ENCODE results near the gene FLT3LG.

Gene FLT3LG

GRCh38 chr19:49486232-49486631, 12.2 kb downstream of the FLT3LG start:
- Mint-ChIP-seq H3K36me3 (ENCODE audit: low read depth) (peaks cover 87% of the 10 kb centered on the region), H3K4me3 (peak overlapping the region; percentile 97), H3K27me3 (peaks cover 4% of the 10 kb centered on the region), H3K27ac (peak overlapping the region; percentile 83), H3K9me3 (no peaks in the 10 kb centered on the region), H3K4me1 (ENCODE audit: low read depth) (peaks cover 30% of the 10 kb centered on the region)
- DNase-seq, result no peak

GRCh38 chr19:49486710-49487276, 12.8 kb downstream of the FLT3LG start:
- H3K27me3 Mint-ChIP-seq, result peaks cover 4% of the 10 kb centered on the region
- H3K4me3 Mint-ChIP-seq, result peak overlapping the region; percentile 97
- peaks cover 33% of the 10 kb centered on the region for H3K4me1 Mint-ChIP-seq (ENCODE audit: low read depth)
- peaks cover 89% of the 10 kb centered on the region for H3K36me3 Mint-ChIP-seq (ENCODE audit: low read depth)
- DNase-seq, result no peak
- H3K9me3 Mint-ChIP-seq, result no peaks in the 10 kb centered on the region
- peak overlapping the region; percentile 99 for H3K27ac Mint-ChIP-seq

- peak; percentile 99 for DNase-seq
- Mint-ChIP-seq H3K4me3 (peak within 1 kb of the TSS; percentile 97), H3K9me3 (no peaks in the 10 kb centered on the region), H3K4me1 (ENCODE audit: low read depth) (peaks cover 39% of the 10 kb centered on the region), H3K27ac (peak within 1 kb of the TSS; percentile 99), H3K27me3 (peaks cover 4% of the 10 kb centered on the region), H3K36me3 (ENCODE audit: low read depth) (peaks cover 89% of the 10 kb centered on the region)
Measured at GRCh38 chr19:49487277-49488045, 13.4 kb downstream of the FLT3LG start, which contains the start of gene RPL13A. Gene RPL13A, plus strand, starts transcription at chr19:49487608. Its CDS starts 22 bp downstream, at chr19:49487630.

GRCh38 chr19:49488046-49488862, 14.2 kb downstream of the FLT3LG start:
- Mint-ChIP-seq H3K27ac (peak overlapping the region; percentile 99), H3K4me1 (ENCODE audit: low read depth) (peaks cover 45% of the 10 kb centered on the region), H3K9me3 (no peaks in the 10 kb centered on the region), H3K36me3 (ENCODE audit: low read depth) (peaks cover 89% of the 10 kb centered on the region), H3K27me3 (peaks cover 4% of the 10 kb centered on the region), H3K4me3 (peak overlapping the region; percentile 97)
- peak; percentile 75 for DNase-seq

- Mint-ChIP-seq H3K4me1 (ENCODE audit: low read depth) (peaks cover 43% of the 10 kb centered on the region), H3K36me3 (ENCODE audit: low read depth) (peaks cover 82% of the 10 kb centered on the region)
- peak; percentile 70 for DNase-seq
Measured at GRCh38 chr19:49488863-49489537, 15.0 kb downstream of the FLT3LG start.

GRCh38 chr19:49489601-49490167, 15.7 kb downstream of the FLT3LG start:
- peak; percentile 77 for DNase-seq
- Mint-ChIP-seq H3K9me3 (no peaks in the 10 kb centered on the region), H3K27me3 (peaks cover 4% of the 10 kb centered on the region), H3K4me1 (ENCODE audit: low read depth) (peaks cover 43% of the 10 kb centered on the region), H3K27ac (peak overlapping the region; percentile 99), H3K4me3 (peak overlapping the region; percentile 97), H3K36me3 (ENCODE audit: low read depth) (peaks cover 77% of the 10 kb centered on the region)

More at GRCh38 chr19:49488863-49489537, 15.0 kb downstream of the FLT3LG start:
- Mint-ChIP-seq H3K9me3 (no peaks in the 10 kb centered on the region), H3K27me3 (peaks cover 4% of the 10 kb centered on the region), H3K4me3 (peak overlapping the region; percentile 97), H3K27ac (peak overlapping the region; percentile 99)

- Mint-ChIP-seq H3K27me3 (peaks cover 4% of the 10 kb centered on the region), H3K27ac (peak overlapping the region; percentile 99), H3K4me1 (ENCODE audit: low read depth) (peaks cover 48% of the 10 kb centered on the region)
Measured at GRCh38 chr19:49490287-49491029, 16.4 kb downstream of the FLT3LG start.

GRCh38 chr19:49491030-49491803, 17.2 kb downstream of the FLT3LG start:
- H3K36me3 Mint-ChIP-seq (ENCODE audit: low read depth), result peaks cover 67% of the 10 kb centered on the region
- peaks cover 43% of the 10 kb centered on the region for H3K4me1 Mint-ChIP-seq (ENCODE audit: low read depth)
- peak overlapping the region; percentile 97 for H3K4me3 Mint-ChIP-seq
- H3K27ac Mint-ChIP-seq, result peak overlapping the region; percentile 99
- DNase-seq, result peak; percentile 60
- no peaks in the 10 kb centered on the region for H3K9me3 Mint-ChIP-seq
- peaks cover 4% of the 10 kb centered on the region for H3K27me3 Mint-ChIP-seq

More at GRCh38 chr19:49490287-49491029, 16.4 kb downstream of the FLT3LG start:
- Mint-ChIP-seq H3K4me3 (peak overlapping the region; percentile 97), H3K36me3 (ENCODE audit: low read depth) (peaks cover 73% of the 10 kb centered on the region), H3K9me3 (no peaks in the 10 kb centered on the region)
- peak; percentile 63 for DNase-seq

GRCh38 chr19:49491804-49492572, 18.0 kb downstream of the FLT3LG start:
- H3K36me3 Mint-ChIP-seq (ENCODE audit: low read depth), result peaks cover 70% of the 10 kb centered on the region
- no peaks in the 10 kb centered on the region for H3K9me3 Mint-ChIP-seq
- H3K27ac Mint-ChIP-seq, result peak overlapping the region; percentile 99
- peak; percentile 63 for DNase-seq
- H3K4me1 Mint-ChIP-seq (ENCODE audit: low read depth), result peaks cover 41% of the 10 kb centered on the region
- peaks cover 4% of the 10 kb centered on the region for H3K27me3 Mint-ChIP-seq
- peak overlapping the region; percentile 97 for H3K4me3 Mint-ChIP-seq

- peaks cover 41% of the 10 kb centered on the region for H3K4me1 Mint-ChIP-seq (ENCODE audit: low read depth)
- peaks cover 71% of the 10 kb centered on the region for H3K36me3 Mint-ChIP-seq (ENCODE audit: low read depth)
- H3K4me3 Mint-ChIP-seq, result peak overlapping the region; percentile 97
- no peaks in the 10 kb centered on the region for H3K27me3 Mint-ChIP-seq
- H3K27ac Mint-ChIP-seq, result peak overlapping the region; percentile 99
- H3K9me3 Mint-ChIP-seq, result no peaks in the 10 kb centered on the region
- DNase-seq, result peak; percentile 68
Measured at GRCh38 chr19:49492573-49493405, 18.8 kb downstream of the FLT3LG start.

- Mint-ChIP-seq H3K4me1 (ENCODE audit: low read depth) (peaks cover 54% of the 10 kb centered on the region), H3K9me3 (no peaks in the 10 kb centered on the region), H3K4me3 (peak overlapping the region; percentile 98), H3K27ac (peak overlapping the region; percentile 99), H3K27me3 (no peaks in the 10 kb centered on the region), H3K36me3 (ENCODE audit: low read depth) (peaks cover 60% of the 10 kb centered on the region)
- DNase-seq, result no peak
Measured at GRCh38 chr19:49496574-49497008, 22.6 kb downstream of the FLT3LG start.

Data from activated T-cell treated with anti-CD3 and anti-CD28 coated beads, Interleukin-2, amount 50 U/mL, for 24 hours (primary cell).